ENCODE data around the gene GABRB3.

The GABRB3 gene

GRCh38 chr15:26630857-26631256, 142.0 kb downstream of the GABRB3 start:
- no peak for DNase-seq (ENCODE audit: low read depth)

GRCh38 chr15:26628879-26629529, 143.9 kb downstream of the GABRB3 start:
- no peak for DNase-seq (ENCODE audit: low read depth)

- no peak for DNase-seq (ENCODE audit: low read depth)
These were observed 144.8 kb downstream of the GABRB3 start for GRCh38 chr15:26628071-26628470.

GRCh38 chr15:26624128-26624527, 148.7 kb downstream of the GABRB3 start:
- no peak for DNase-seq (ENCODE audit: low read depth)

GRCh38 chr15:26623071-26623470, 149.8 kb downstream of the GABRB3 start:
- DNase-seq (ENCODE audit: low read depth) = no peak

- DNase-seq (ENCODE audit: low read depth) = no peak
These were observed 151.1 kb downstream of the GABRB3 start for GRCh38 chr15:26621816-26622215.

GRCh38 chr15:26620528-26621458, 152.1 kb downstream of the GABRB3 start:
- no peak for DNase-seq (ENCODE audit: low read depth)

- DNase-seq (ENCODE audit: low read depth) = no peak
These were observed 157.0 kb downstream of the GABRB3 start for GRCh38 chr15:26615927-26616302.

- DNase-seq (ENCODE audit: low read depth) = no peak
These were observed 157.5 kb downstream of the GABRB3 start for GRCh38 chr15:26615188-26615926.

GRCh38 chr15:26614734-26615133, 158.1 kb downstream of the GABRB3 start:
- no peak for DNase-seq (ENCODE audit: low read depth)

- no peak for DNase-seq (ENCODE audit: low read depth)
These were observed 174.2 kb downstream of the GABRB3 start for GRCh38 chr15:26598704-26599103.

GRCh38 chr15:26595611-26596010, 177.3 kb downstream of the GABRB3 start:
- no peak for DNase-seq (ENCODE audit: low read depth)

GRCh38 chr15:26590676-26591075, 182.2 kb downstream of the GABRB3 start:
- DNase-seq (ENCODE audit: low read depth) = no peak

- no peak for DNase-seq (ENCODE audit: low read depth)
These were observed 190.0 kb downstream of the GABRB3 start for GRCh38 chr15:26582840-26583239.

- DNase-seq (ENCODE audit: low read depth) = no peak
These were observed 191.9 kb downstream of the GABRB3 start for GRCh38 chr15:26580943-26581342.

GRCh38 chr15:26572602-26573350, 200.1 kb downstream of the GABRB3 start:
- DNase-seq (ENCODE audit: low read depth) = no peak

GRCh38 chr15:26571346-26571745, 201.5 kb downstream of the GABRB3 start:
- DNase-seq (ENCODE audit: low read depth) = no peak

- no peak for DNase-seq (ENCODE audit: low read depth)
These were observed 207.3 kb downstream of the GABRB3 start for GRCh38 chr15:26565542-26565941.

GRCh38 chr15:26564361-26564760, 208.5 kb downstream of the GABRB3 start:
- DNase-seq (ENCODE audit: low read depth) = no peak

GRCh38 chr15:26562336-26562735, 210.5 kb downstream of the GABRB3 start:
- DNase-seq (ENCODE audit: low read depth) = no peak

- no peak for DNase-seq (ENCODE audit: low read depth)
These were observed 211.0 kb downstream of the GABRB3 start for GRCh38 chr15:26561896-26562295.

- DNase-seq (ENCODE audit: low read depth) = no peak
These were observed 211.7 kb downstream of the GABRB3 start for GRCh38 chr15:26561130-26561529.

All from HS-27A (cell line).